Neural progenitor cell (in vitro differentiated cells): ENCODE results near the gene IL27RA.

Experiments
- CTCF ChIP-seq: fragments of 200-600 bp; sonication (generic); IDR thresholded peaks from 2 replicates; pipeline ENCODE4 v1.5.1; 2017; ENCODE audit warnings: antibody characterized with exemption, mild to moderate bottlenecking
- EZH2phosphoT487 ChIP-seq: fragments of 200-600 bp; sonication (generic); IDR thresholded peaks from 2 replicates; pipeline ENCODE4 v1.6.1; 2017; ENCODE audit warnings: antibody characterized with exemption

DNA sequence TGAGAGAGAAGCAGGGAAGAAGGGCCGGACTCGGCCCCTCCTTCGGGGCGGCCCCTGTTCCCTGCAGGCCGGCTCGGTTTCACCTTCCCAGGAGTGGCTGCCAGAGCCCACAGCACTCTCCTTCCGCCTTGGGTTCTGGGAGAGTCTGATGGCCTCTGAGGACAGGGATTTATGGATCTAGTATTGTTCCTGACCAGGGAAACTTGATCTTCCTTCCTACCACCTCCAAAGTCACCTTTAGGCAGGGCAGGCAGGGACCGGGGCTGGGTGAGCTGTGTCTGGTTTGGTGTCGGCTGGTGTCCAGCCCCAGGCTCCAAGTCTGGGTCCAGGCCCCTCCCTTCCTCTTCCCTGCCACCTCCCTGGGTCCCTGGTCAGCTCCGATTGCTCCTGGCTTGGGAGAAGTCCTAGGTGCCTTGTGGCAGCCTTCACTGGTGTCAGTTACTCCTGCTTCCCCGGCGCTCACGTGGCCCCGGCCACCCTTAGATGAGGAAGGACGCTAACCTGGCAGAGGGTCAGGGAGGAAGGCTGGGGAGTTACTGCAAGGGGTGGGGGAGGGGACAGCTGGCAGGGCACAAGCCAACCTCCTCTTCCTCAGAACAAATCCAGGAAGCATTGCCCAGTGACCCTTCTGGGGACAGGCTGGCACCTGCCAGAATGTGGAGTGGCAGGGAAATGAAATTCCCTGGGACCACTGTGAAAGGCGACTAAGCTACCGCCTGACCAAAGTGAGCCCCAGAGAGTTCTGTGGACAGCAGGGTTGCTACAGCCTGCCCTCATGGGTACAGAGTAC lies 44.3 kb upstream of the IL27RA start:
- TF ChIP-seq EZH2phosphoT487 (no peak), CTCF (no peak)
